HG02588 (cell line): ENCODE data around the gene ANKS1A.
"Not testable (repeated sequence)": the region's sequence is repeated elsewhere in the genome, so short reads cannot be mapped to it uniquely, and the experiment has no call there.

Source experiments
- ATAC-seq: cut with Tn5 transposase; IDR thresholded peaks from one replicate; pipeline ENCODE4 v1.9.1; 2021; ENCODE audit warnings: mild to moderate bottlenecking, moderate library complexity; ENCODE audit not compliant: unreplicated experiment

ANKS1A gene

GRCh38 chr6:34877869-34878485 lies 11.1 kb upstream of the ANKS1A start:
- no peak for ATAC-seq

- ATAC-seq: not testable (repeated sequence)
These were observed 5.0 kb upstream of the ANKS1A start for GRCh38 chr6:34884073-34884472.

DNA sequence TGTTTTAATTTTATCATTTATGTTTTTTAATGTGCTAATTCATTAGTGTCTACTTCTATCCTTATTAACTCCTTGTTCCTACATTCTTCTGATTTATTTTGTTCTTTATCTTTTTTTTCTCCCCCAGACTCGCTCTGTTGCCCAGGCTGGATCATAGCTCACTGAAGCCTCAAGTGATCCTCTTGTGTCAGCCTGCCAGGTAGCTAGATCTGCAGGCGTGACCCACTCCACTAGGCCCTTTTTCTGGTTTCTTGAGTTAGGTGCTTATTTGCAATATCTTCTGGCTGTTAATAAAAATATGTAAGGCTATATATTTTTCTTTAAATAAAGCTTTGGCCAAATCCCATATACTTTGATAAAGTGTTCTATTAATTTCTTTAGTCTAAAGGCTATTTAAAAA lies 4.1 kb upstream of the ANKS1A start:
- ATAC-seq: no peak

- ATAC-seq: not testable (repeated sequence)
These were observed 3.2 kb upstream of the ANKS1A start for GRCh38 chr6:34885837-34886236.

GRCh38 chr6:34887753-34888513 lies 1.1 kb upstream of the ANKS1A start, which contains the start of gene TAF11:
Gene TAF11, minus strand, starts transcription at chr6:34888042. Its CDS starts 85 bp downstream, at chr6:34887957.
- peak; percentile 73 for ATAC-seq

GRCh38 chr6:34888514-34888856 lies 570 bp upstream of the ANKS1A start:
- no peak for ATAC-seq

GRCh38 chr6:34890533-34890925 lies 1.5 kb downstream of the ANKS1A start:
- ATAC-seq: no peak

DNA sequence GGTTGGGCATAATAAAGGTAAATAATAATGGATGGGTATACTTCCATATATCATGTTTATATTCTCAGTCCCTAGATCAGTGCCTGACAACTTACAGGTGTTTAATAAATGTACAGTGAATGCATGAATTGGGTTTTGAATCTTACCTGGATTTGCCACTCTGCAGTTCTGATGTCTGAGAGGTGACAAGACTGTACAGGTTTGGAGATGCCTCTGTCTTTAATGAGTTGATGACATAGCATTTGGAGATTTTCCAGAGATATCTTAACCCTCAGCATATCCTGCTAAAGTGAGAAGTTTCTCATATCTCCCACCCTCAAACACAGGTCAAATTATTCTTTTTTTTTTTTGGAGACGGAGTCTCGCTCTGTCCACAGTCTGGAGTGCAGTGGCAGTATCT lies 2.2 kb downstream of the ANKS1A start:
- no peak for ATAC-seq

DNA sequence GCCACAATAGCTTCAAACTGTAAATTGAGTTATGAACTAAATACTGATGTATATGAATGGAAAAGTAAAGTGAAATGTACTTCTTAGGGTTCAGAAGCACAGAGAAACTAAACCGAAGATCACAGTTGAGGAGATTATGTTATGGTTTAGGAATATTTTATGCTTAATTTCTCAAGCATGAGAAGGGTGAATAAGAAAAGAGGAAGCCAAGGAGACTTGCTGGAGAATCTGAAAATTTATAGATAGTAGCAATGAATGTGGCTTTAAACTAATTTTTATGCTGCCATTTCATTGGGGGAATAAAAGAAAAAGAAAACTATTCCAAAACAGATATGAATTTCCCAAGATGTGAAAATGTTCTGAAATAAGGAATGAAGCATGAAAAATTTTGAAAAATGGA lies 5.6 kb downstream of the ANKS1A start:
- no peak for ATAC-seq

DNA sequence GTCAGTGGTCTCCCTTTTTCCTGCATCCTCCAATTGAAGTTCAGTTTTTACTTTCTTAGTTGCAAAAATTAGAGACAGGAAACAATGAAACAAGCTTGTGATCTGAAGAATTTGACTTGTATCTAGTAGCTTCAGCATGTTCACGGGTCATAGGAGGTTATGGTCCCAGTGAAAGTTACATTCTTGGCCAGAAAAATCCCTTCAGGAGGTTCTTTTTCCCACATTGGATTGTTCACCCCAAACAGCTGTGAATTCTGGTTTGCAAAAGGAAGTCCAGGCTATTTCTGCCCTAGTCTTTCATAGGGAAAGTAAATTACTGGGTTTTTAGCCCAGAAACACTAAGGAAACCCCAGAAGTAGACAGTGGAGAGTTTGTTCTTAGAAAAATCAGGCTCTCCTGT lies 8.1 kb downstream of the ANKS1A start:
- ATAC-seq: no peak

- ATAC-seq: no peak
These were observed 8.7 kb downstream of the ANKS1A start for GRCh38 chr6:34897716-34898115.

- not testable (repeated sequence) for ATAC-seq
These were observed 10.7 kb downstream of the ANKS1A start for GRCh38 chr6:34899748-34900147.

DNA sequence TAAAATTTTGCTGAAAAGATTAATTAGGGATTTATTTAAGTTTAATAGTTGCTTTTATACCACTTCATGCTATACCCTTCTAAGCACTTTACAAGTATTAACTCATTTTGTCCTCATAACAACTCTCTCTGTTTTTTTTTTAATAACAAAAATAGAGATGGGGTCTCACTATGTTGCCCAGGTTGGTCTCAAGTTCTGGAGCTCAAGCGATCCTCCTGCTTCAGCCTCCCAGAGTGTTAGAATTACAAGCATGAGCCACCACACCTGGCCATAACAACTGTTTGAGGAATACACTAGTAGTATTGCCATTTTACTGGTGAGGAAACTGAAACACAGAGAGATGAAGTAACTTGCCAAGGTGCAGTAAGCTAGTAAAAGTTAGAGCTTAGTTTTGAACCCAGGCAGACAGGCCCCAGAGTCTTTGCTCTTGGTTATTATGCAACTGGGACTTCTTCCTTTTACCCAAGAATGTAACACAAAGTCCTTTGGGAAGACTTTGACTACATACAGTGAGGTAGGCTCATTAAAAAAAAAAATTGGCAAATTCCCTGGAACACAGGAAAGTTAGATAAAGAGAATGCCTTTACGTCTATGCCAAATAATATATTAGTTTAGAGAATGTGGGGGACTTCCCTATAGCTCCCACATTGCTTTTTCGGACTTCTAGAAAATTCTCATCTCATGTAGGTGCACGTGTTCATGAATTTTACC lies 11.4 kb downstream of the ANKS1A start:
- ATAC-seq: no peak

GRCh38 chr6:34901930-34902329 lies 12.9 kb downstream of the ANKS1A start:
- ATAC-seq: no peak

DNA sequence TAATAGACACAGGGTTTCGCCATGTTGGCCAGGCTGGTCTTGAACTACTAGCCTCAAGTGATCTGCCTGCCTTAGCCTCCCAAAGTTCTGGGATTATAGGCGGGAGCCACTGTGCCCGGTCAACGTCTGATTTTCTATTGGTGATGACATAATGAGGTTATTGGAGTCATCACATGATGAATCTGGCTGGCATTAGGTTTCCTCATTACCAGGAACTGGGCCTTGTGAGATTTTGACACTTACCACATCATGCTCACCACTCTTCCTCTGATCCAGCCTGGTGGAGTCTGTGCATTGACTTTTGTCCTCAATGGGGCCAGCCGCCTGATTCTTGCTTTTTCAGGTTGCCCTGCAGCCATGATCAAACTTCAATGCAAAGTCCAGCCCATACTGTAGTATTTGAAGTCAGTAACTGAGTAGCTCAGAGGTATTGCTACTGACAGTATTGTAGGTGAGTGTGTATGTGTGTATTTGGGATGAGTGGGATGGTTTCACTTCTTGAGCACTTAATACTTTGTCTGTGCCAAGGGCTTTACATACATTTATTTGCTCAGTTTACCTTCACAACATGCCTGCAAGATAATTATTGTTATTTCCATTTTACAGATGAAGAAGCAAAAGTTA lies 16.0 kb downstream of the ANKS1A start:
- no peak for ATAC-seq

DNA sequence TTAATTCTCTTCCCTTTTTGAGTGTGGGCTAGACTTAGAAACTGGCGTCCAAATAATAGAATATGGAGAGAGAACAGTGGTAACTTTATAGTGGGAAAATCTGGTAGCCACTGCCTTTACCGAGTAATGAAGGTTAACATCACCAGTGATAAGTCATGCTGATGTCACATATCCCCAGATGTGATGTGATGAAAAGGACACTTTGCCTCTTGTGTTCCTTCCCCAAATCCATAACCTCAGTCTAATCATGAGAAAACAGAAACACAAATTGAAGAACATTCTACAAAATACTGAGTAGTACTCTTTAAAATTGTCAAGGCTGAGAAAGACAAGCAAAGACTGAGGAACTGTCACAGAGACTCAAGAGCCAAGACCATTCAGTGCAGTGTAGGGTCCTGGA lies 17.8 kb downstream of the ANKS1A start:
- ATAC-seq: no peak

DNA sequence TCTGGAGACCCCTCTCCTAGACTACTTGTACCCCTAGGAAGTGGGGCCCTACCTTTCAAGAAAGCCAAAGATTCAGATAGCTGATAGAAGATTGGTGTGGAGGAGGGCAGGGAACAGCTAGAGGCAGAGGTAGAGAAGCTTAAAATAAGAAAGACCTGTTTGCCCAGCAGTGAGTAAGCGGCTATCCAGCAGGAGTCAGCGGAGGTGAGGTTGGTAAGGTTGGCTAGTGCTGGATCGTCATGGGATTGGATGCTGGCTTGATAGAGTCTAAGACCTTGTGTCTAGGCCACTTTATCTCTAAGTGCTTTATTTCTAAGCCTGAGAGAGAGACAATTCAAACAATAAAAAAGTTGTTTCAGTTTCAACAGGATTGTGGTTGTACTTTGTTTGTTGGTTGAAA lies 19.1 kb downstream of the ANKS1A start:
- no peak for ATAC-seq

DNA sequence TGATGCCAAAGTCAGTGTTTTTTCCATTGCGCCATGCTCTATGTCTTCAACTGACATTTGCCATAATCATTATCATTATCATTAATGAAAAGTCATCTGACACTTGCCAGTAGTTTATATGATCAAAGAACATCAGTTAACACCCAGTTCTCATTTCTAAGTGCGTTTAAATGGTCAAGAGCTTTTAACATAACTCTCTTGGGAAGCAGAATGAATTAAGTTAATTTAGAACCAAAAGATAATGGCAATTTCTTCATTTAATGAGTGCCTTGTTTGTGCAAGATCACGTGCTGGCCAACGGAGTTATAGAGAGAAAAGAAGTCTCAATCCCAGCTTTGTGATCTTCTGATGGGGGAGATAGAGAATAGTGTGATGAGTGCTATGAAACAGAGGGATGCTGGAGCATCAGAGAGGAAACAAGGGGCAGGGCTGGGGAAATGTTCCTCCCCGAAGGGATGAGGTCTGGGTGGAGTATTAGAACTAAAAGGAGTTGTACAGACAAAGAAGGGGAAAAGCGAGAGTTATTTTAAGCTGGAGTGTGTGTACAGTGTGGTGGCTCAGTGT lies 20.3 kb downstream of the ANKS1A start:
- no peak for ATAC-seq

- ATAC-seq: no peak
These were observed 22.8 kb downstream of the ANKS1A start for GRCh38 chr6:34911822-34912221.

DNA sequence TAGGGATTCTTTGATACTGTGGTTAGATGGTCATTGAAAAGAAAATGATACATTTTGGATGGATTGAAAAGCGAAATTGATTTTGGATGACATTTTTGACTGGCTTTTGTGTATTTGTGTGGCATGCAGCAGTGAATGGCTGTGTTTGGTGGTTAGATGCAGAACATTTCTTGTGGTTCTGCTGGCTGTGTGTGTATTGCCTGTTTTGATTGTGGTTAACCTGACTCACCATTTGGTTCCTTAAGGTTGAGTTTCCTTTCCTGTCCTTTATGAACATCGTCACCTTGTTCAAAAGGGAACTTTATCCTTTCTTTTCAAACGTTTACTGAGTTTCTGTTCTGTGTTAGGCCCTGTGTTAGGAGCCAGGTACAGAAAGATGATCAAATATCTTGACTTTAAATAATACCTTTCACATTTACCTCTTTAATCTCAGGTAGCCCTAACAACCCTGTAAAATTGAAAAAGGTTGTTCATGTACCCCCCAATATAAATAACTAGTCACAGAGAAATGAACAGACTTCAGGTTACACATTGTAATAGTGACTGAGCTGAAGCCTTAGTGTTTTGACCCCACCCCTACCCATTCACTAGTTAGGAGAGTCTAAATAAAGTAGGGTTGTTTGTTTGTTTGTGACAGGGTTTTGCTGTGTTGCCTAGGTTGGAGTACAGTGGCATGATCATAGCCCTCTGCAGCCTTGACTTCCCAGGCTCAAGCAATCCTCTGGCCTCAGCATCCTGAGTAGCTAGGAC lies 23.8 kb downstream of the ANKS1A start:
- peak; percentile 55 for ATAC-seq

DNA sequence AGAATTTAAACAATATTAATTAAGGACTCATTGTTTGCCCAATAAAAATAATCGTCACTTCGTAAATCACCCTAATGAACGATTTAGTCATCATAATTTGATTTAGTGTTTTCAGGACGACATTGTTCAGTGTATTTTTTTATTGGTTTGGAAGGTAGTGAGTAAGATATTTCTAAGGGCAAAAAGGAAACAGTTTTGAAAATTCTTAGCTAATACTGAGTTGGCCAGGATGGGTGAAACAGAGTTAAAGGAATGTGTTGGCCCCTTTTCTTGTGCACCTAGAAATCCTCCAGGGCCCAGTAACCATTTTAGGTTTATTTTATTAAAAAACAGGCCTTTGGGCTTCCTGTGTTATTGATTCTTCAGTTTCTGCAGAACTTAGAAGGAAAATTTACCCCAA lies 25.3 kb downstream of the ANKS1A start:
- ATAC-seq: no peak
